Measurements from ENCODE around the gene JAZF1.

The JAZF1 gene

DNA sequence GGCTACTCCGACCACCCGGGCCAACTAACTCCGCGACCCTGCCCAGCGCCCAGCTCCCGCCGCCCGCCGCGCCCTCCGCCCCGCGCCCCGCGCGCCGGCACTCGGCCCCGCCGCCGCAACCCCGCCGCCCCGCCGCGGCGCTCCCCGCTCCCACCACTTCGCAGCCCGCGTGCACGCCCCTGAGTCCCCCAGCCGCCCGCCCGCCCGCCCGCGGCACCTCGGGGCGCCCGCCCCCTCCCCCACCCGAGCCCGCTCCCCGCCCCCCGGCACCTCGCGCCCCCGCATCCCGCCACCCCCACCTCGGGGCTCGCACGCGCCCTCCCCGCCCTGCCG lies 598 bp downstream of the JAZF1 start:
- H3K27ac Mint-ChIP-seq = peak overlapping the region; percentile 97
- H3K36me3 Mint-ChIP-seq = peaks cover 2% of the 10 kb centered on the region

GRCh38 chr7:28179120-28180030 lies 1.2 kb downstream of the JAZF1 start:
- H3K4me1 Mint-ChIP-seq = peaks cover 43% of the 10 kb centered on the region
- ATAC-seq (ENCODE audit: low read depth) = peak; percentile 70
- H3K27ac Mint-ChIP-seq = peak overlapping the region; percentile 95
- no peaks in the 10 kb centered on the region for H3K27me3 Mint-ChIP-seq
- H3K9me3 Mint-ChIP-seq = no peaks in the 10 kb centered on the region
- peak overlapping the region; percentile 76 for H3K4me3 Mint-ChIP-seq
- H3K36me3 Mint-ChIP-seq = peaks cover 2% of the 10 kb centered on the region
- DNase-seq (ENCODE audit: low spot score in 2 of 2) = peak; percentile 64 to 70

More for the DNA sequence above, 598 bp downstream of the JAZF1 start:
- Mint-ChIP-seq H3K27me3 (no peaks in the 10 kb centered on the region), H3K4me3 (peak overlapping the region; percentile 56), H3K4me1 (peaks cover 42% of the 10 kb centered on the region), H3K9me3 (no peaks in the 10 kb centered on the region)
- ATAC-seq (ENCODE audit: low read depth) (peak; percentile 23), DNase-seq (ENCODE audit: low spot score in 2 of 2) (no peak)

DNA sequence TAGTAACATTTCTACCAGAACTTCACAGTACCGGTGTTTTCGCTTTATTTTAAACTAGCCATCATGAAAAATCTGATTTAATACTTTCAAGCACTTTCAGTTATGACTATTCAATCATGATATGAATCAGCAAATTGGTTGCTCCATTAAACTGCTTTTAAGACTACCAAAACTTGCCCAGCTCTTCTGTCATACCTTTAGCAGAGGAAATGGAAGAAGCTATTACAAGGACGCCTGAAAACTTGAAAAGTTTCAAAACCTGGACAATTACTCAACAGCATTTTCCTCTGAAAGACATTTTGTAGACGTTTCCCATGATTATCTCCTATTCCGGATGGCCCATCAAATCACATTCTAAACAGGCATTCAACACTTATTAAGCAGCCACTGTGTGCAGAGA lies 2.0 kb downstream of the JAZF1 start:
- H3K9me3 Mint-ChIP-seq = no peaks in the 10 kb centered on the region
- peaks cover 47% of the 10 kb centered on the region for H3K4me1 Mint-ChIP-seq
- DNase-seq (ENCODE audit: low spot score in 2 of 2) (no peak), ATAC-seq (ENCODE audit: low read depth) (no peak)
- H3K36me3 Mint-ChIP-seq = peaks cover 2% of the 10 kb centered on the region
- no peaks in the 10 kb centered on the region for H3K27me3 Mint-ChIP-seq
- peak overlapping the region; percentile 95 for H3K27ac Mint-ChIP-seq
- H3K4me3 Mint-ChIP-seq = peak overlapping the region; percentile 76

DNA sequence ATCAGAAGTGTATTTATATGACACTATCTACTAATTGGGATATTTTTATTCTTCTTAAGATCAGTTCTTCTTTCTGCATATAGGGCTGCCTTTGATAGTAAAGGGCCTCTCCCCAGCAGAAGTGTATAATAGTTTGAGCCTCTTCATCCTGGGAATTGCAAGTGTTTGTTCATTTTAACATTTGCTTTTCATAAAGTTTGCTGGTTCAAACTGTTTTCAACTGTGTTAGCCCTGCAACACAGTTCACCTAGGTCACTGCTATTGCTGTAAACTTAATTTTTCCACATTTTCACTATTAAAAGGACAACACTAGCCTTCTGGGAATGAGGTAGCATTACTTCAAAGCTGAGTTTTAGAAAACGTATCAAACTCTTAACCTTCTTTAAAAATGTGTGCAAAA lies 2.8 kb downstream of the JAZF1 start:
- Mint-ChIP-seq H3K4me3 (no peak overlapping the region), H3K4me1 (peaks cover 43% of the 10 kb centered on the region), H3K9me3 (no peaks in the 10 kb centered on the region), H3K36me3 (peaks cover 2% of the 10 kb centered on the region), H3K27me3 (no peaks in the 10 kb centered on the region), H3K27ac (peak overlapping the region; percentile 42)
- DNase-seq (ENCODE audit: low spot score in 2 of 2) (no peak), ATAC-seq (ENCODE audit: low read depth) (no peak)

GRCh38 chr7:28176645-28177044 lies 4.0 kb downstream of the JAZF1 start:
- Mint-ChIP-seq H3K9me3 (no peaks in the 10 kb centered on the region), H3K27me3 (no peaks in the 10 kb centered on the region), H3K4me1 (peaks cover 40% of the 10 kb centered on the region), H3K4me3 (no peak overlapping the region), H3K36me3 (peaks cover 2% of the 10 kb centered on the region), H3K27ac (peak overlapping the region; percentile 42)
- ATAC-seq (ENCODE audit: low read depth) (no peak), DNase-seq (ENCODE audit: low spot score in 2 of 2) (no peak)

GRCh38 chr7:28176174-28176573 lies 4.4 kb downstream of the JAZF1 start:
- Mint-ChIP-seq H3K9me3 (no peaks in the 10 kb centered on the region), H3K36me3 (peaks cover 2% of the 10 kb centered on the region), H3K4me3 (no peak overlapping the region), H3K4me1 (peaks cover 42% of the 10 kb centered on the region), H3K27ac (no peak overlapping the region), H3K27me3 (no peaks in the 10 kb centered on the region)
- ATAC-seq (ENCODE audit: low read depth) (no peak), DNase-seq (ENCODE audit: low spot score in 2 of 2) (no peak)

GRCh38 chr7:28174901-28175661 lies 5.5 kb downstream of the JAZF1 start:
- Mint-ChIP-seq H3K9me3 (no peaks in the 10 kb centered on the region), H3K27ac (peak overlapping the region; percentile 24), H3K27me3 (no peaks in the 10 kb centered on the region), H3K4me3 (no peak overlapping the region), H3K36me3 (peaks cover 6% of the 10 kb centered on the region), H3K4me1 (peaks cover 44% of the 10 kb centered on the region)
- DNase-seq (ENCODE audit: low spot score in 2 of 2) (no peak), ATAC-seq (ENCODE audit: low read depth) (no peak)

DNA sequence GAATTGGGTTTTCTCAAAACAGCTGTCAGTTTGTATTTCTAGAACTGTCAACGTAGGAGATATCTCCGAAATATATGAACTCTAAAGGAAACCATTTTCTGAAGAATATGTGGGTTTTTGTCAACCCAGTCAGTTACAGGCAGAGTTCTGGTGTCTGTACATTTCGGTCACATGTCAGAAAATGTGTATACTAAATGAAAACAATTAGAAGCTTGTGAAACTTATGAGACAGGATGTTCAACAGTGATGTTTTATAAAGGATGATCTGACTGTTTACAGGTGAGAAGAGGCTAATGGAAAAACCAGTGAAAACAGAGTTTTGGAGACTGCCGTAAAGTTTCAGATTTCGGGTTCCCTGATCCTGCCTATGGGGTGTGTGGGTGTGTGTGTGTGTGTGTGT lies 6.2 kb downstream of the JAZF1 start:
- Mint-ChIP-seq H3K27ac (peak overlapping the region; percentile 55), H3K27me3 (no peaks in the 10 kb centered on the region), H3K9me3 (no peaks in the 10 kb centered on the region), H3K36me3 (peaks cover 6% of the 10 kb centered on the region), H3K4me3 (no peak overlapping the region), H3K4me1 (peaks cover 44% of the 10 kb centered on the region)
- ATAC-seq (ENCODE audit: low read depth) (no peak), DNase-seq (ENCODE audit: low spot score in 2 of 2) (no peak)

- Mint-ChIP-seq H3K4me1 (peaks cover 47% of the 10 kb centered on the region), H3K27me3 (no peaks in the 10 kb centered on the region), H3K36me3 (peaks cover 6% of the 10 kb centered on the region), H3K4me3 (no peak overlapping the region), H3K27ac (no peak overlapping the region), H3K9me3 (no peaks in the 10 kb centered on the region)
- no peak for DNase-seq (ENCODE audit: low spot score in 2 of 2)
- no peak for ATAC-seq (ENCODE audit: low read depth)
Measured at GRCh38 chr7:28173531-28173930, 7.1 kb downstream of the JAZF1 start.

- Mint-ChIP-seq H3K4me3 (no peak overlapping the region), H3K36me3 (peaks cover 6% of the 10 kb centered on the region), H3K9me3 (no peaks in the 10 kb centered on the region), H3K4me1 (peaks cover 48% of the 10 kb centered on the region), H3K27ac (no peak overlapping the region), H3K27me3 (no peaks in the 10 kb centered on the region)
- DNase-seq (ENCODE audit: low spot score in 2 of 2) (no peak), ATAC-seq (ENCODE audit: low read depth) (no peak)
Measured at GRCh38 chr7:28172958-28173357, 7.6 kb downstream of the JAZF1 start.

DNA sequence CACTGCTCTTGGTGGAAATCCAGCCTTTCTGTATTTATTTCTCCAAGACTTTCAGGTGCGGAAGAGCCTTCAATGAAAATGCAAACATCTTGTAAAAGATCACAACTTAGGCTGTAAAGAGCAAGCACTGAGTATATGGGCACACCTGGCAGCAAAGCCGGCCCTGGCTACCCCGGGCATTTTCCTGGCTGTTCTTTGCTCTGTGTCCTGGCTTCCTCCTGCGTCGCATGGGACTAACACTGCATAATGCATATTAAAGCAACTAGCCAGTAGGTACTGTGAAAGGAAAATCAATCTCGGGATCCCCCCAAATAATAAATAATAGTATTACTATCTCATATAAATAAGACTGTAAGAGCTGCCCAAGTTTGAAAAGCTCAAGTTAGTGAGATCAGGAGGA lies 9.9 kb downstream of the JAZF1 start:
- Mint-ChIP-seq H3K27ac (peak overlapping the region; percentile 72), H3K9me3 (no peaks in the 10 kb centered on the region), H3K4me3 (no peak overlapping the region), H3K27me3 (no peaks in the 10 kb centered on the region), H3K4me1 (peaks cover 37% of the 10 kb centered on the region), H3K36me3 (peaks cover 6% of the 10 kb centered on the region)
- ATAC-seq (ENCODE audit: low read depth) (no peak), DNase-seq (ENCODE audit: low spot score in 2 of 2) (no peak)

GRCh38 chr7:28169230-28169629 lies 11.4 kb downstream of the JAZF1 start:
- DNase-seq (ENCODE audit: low spot score in 2 of 2) (no peak), ATAC-seq (ENCODE audit: low read depth) (peak; percentile 8)
- H3K4me1 Mint-ChIP-seq = peaks cover 44% of the 10 kb centered on the region
- H3K4me3 Mint-ChIP-seq = no peak overlapping the region
- H3K9me3 Mint-ChIP-seq = no peaks in the 10 kb centered on the region
- no peaks in the 10 kb centered on the region for H3K27me3 Mint-ChIP-seq
- peaks cover 6% of the 10 kb centered on the region for H3K36me3 Mint-ChIP-seq
- H3K27ac Mint-ChIP-seq = peak overlapping the region; percentile 88

GRCh38 chr7:28168393-28169158 lies 12.0 kb downstream of the JAZF1 start:
- H3K4me1 Mint-ChIP-seq = peaks cover 44% of the 10 kb centered on the region
- ATAC-seq (ENCODE audit: low read depth) (peak; percentile 82), DNase-seq (ENCODE audit: low spot score in 2 of 2) (no peak)
- H3K27ac Mint-ChIP-seq = peak overlapping the region; percentile 88
- H3K4me3 Mint-ChIP-seq = peak overlapping the region; percentile 29
- no peaks in the 10 kb centered on the region for H3K27me3 Mint-ChIP-seq
- H3K36me3 Mint-ChIP-seq = peaks cover 6% of the 10 kb centered on the region
- no peaks in the 10 kb centered on the region for H3K9me3 Mint-ChIP-seq

Data from memory B cell (primary cell).